ENCODE data around the gene PDCL2.

GRCh38 chr4:55568905-55569504 is 23.0 kb downstream of the PDCL2 start:
- TF ChIP-seq CTCF (IDR thresholded peaks at IDR 0.05) (no peak), POLR2A (IDR thresholded peaks at IDR 0.05) (no peak)

Measured in uterus (tissue), 2 donors.